GM18511 (cell line): ENCODE data around the gene CAMKMT.

Source experiments
- ATAC-seq: cut with Tn5 transposase; IDR thresholded peaks from one replicate; pipeline ENCODE4 v1.9.1; 2021; ENCODE audit warnings: mild to moderate bottlenecking, moderate library complexity; ENCODE audit not compliant: unreplicated experiment

The CAMKMT gene

GRCh38 chr2:44547718-44548117 lies 186.0 kb downstream of the CAMKMT start:
- no peak for ATAC-seq

- ATAC-seq, result no peak
Measured at GRCh38 chr2:44548221-44549098, 186.7 kb downstream of the CAMKMT start.

- no peak for ATAC-seq
Measured at GRCh38 chr2:44549099-44549471, 187.3 kb downstream of the CAMKMT start.

GRCh38 chr2:44549856-44550255 lies 188.1 kb downstream of the CAMKMT start:
- ATAC-seq, result no peak

- ATAC-seq, result peak; percentile 71
Measured at GRCh38 chr2:44550561-44550960, 188.8 kb downstream of the CAMKMT start.

- no peak for ATAC-seq
Measured at GRCh38 chr2:44551497-44551896, 189.8 kb downstream of the CAMKMT start.

GRCh38 chr2:44553456-44553855 lies 191.7 kb downstream of the CAMKMT start:
- no peak for ATAC-seq

- no peak for ATAC-seq
Measured at GRCh38 chr2:44555700-44556099, 194.0 kb downstream of the CAMKMT start.

GRCh38 chr2:44559108-44559507 lies 197.4 kb downstream of the CAMKMT start:
- no peak for ATAC-seq

- ATAC-seq, result no peak
Measured at GRCh38 chr2:44560352-44560751, 198.6 kb downstream of the CAMKMT start.

GRCh38 chr2:44560941-44561340 lies 199.2 kb downstream of the CAMKMT start:
- no peak for ATAC-seq

GRCh38 chr2:44562737-44563136 lies 201.0 kb downstream of the CAMKMT start:
- no peak for ATAC-seq

- ATAC-seq, result no peak
Measured at GRCh38 chr2:44564752-44565151, 203.0 kb downstream of the CAMKMT start.

GRCh38 chr2:44566059-44566458 lies 204.3 kb downstream of the CAMKMT start:
- no peak for ATAC-seq

- ATAC-seq, result no peak
Measured at GRCh38 chr2:44569491-44569890, 207.7 kb downstream of the CAMKMT start.

GRCh38 chr2:44570271-44570670 lies 208.5 kb downstream of the CAMKMT start:
- no peak for ATAC-seq

GRCh38 chr2:44570777-44571176 lies 209.0 kb downstream of the CAMKMT start:
- no peak for ATAC-seq

- no peak for ATAC-seq
Measured at GRCh38 chr2:44572196-44572900, 210.6 kb downstream of the CAMKMT start.

- ATAC-seq, result no peak
Measured at GRCh38 chr2:44573996-44574395, 212.2 kb downstream of the CAMKMT start.

GRCh38 chr2:44578471-44579093 lies 216.8 kb downstream of the CAMKMT start:
- no peak for ATAC-seq

- ATAC-seq, result no peak
Measured at GRCh38 chr2:44579115-44579836, 217.5 kb downstream of the CAMKMT start.
